ENCODE results near the gene VCAM1. TPM values are rescaled to one million over a fixed set of nuclear protein-coding genes. Genes with fewer than 3 reads are reported as not detected.

The VCAM1 gene
- total and polyA plus RNA-seq, 2 of the 4 experiments (the other 2 are of a cell fraction) = 10.1 to 21.1 TPM

- no CpG with 5 or more reads among the region's 9 CpGs for WGBS, 2 experiments (ENCODE audit: extremely low coverage in 2 of 2, insufficient read length in 1 of 2)
These were observed 30.7 kb downstream of the VCAM1 start for GRCh38 chr1:100750005-100750885.

More at GRCh38 chr1:100750005-100750885, 30.7 kb downstream of the VCAM1 start:
- Histone ChIP-seq H4K91ac (ENCODE audit: insufficient read depth, low read depth, low read length) (no peak overlapping the region), H3K14ac (replicated peaks; ENCODE audit: low read depth, low read length) (no peak overlapping the region), H3K18ac (ENCODE audit: low read depth, low read length) (no peak overlapping the region; the same call in 1 of the 2 replicates), H2BK120ac (ENCODE audit: low read depth, low read length) (no peak overlapping the region), H3K79me1 (ENCODE audit: low read depth in 1 of 2, low read length in 2 of 2) (no peaks in the 10 kb centered on the region), H3K4me3 (ENCODE audit: insufficient read depth, low read depth, low read length) (no peak overlapping the region), H4K8ac (ENCODE audit: low read depth in 2 of 2, low read length in 2 of 2) (no peak overlapping the region), H2BK15ac (ENCODE audit: low read depth, low read length) (no peak overlapping the region), H3K9me1 (ENCODE audit: insufficient read depth, low read length) (no peaks in the 10 kb centered on the region), H3K9me3 (ENCODE audit: control insufficient read depth, insufficient read depth, low read length) (no peaks in the 10 kb centered on the region), H2AK5ac (ENCODE audit: low read depth, low read length) (no peak overlapping the region), H3K4me1 (ENCODE audit: control insufficient read depth, insufficient read depth, low read length) (no peaks in the 10 kb centered on the region), H3K56ac (ENCODE audit: extremely low read depth, insufficient read depth, low read length) (no peak overlapping the region), H3K27me3 (ENCODE audit: control insufficient read depth, insufficient read depth, low read length) (no peaks in the 10 kb centered on the region), H3K4ac (ENCODE audit: low read depth, low read length) (no peak overlapping the region), H3K36me3 (ENCODE audit: control insufficient read depth, insufficient read depth, low read length) (no peaks in the 10 kb centered on the region), H2BK5ac (ENCODE audit: low read depth, low read length, poor library complexity, severe bottlenecking) (no peak overlapping the region), H4K5ac (ENCODE audit: low read depth, low read length) (no peak overlapping the region), H3K4me2 (ENCODE audit: low read depth, low read length) (no peak overlapping the region), H2AFZ (replicated peaks; ENCODE audit: low read length, poor library complexity) (no peak overlapping the region), H3K9ac (ENCODE audit: low read depth, low read length) (no peak overlapping the region), H3K27ac (ENCODE audit: insufficient read depth, low read length) (no peak overlapping the region), H4K20me1 (ENCODE audit: insufficient read depth, low read length) (no peaks in the 10 kb centered on the region), H3K23ac (ENCODE audit: low read depth, low read length) (no peak overlapping the region), H2BK20ac (ENCODE audit: low read depth, low read length) (no peak overlapping the region), H2AK9ac (replicated peaks; ENCODE audit: low read depth, low read length, poor library complexity) (no peak overlapping the region)
- no TSS peak for BruUV-seq (replicated peaks)
- in situ Hi-C loops (cut with MboI; ENCODE audit: low sequenced_read_pairs) (no loop called here), dilution Hi-C loops (cut with HindIII; ENCODE audit: low sequenced_read_pairs, unreplicated experiment) (no loop called here), intact Hi-C loops (cut with micrococcal nuclease) (no loop called here)
- CTCF ChIA-PET = no interaction called here
- TF ChIP-seq BHLHE40 (IDR thresholded peaks at IDR 0.05; ENCODE audit: low read depth, low read length) = no peak
- no peak for TF ChIP-seq RFX5 (IDR thresholded peaks at IDR 0.05; ENCODE audit: low read depth, low read length)
- no peak for TF ChIP-seq CTCF (conservative IDR thresholded peaks at IDR 0.05; ENCODE audit: low read depth, low read length)
- TF ChIP-seq CEBPB (IDR thresholded peaks at IDR 0.05; ENCODE audit: low read depth, low read length) = no peak
- no peak for TF ChIP-seq SMC3 (IDR thresholded peaks at IDR 0.05; ENCODE audit: low read depth, low read length)
- TF ChIP-seq NFE2L2 (IDR thresholded peaks at IDR 0.05; ENCODE audit: low read depth, low read length) = peak; percentile 77
- no peak for TF ChIP-seq FOS (IDR thresholded peaks at IDR 0.05; ENCODE audit: low read depth, low read length)
- DNase-seq = no peak
- POLR2A ChIA-PET (ENCODE audit: unreplicated experiment) = no interaction called here
- no peak for ATAC-seq (ENCODE audit: low read depth)

Measured in IMR-90 (cell line).